Ishikawa (cell line): ENCODE results near the gene NOTCH3.

Experiments
- EGR1 ChIP-seq: IDR thresholded peaks from 2 replicates; pipeline ENCODE4 v1.6.1; 2012
- EP300 ChIP-seq: IDR thresholded peaks from 2 replicates; pipeline ENCODE4 v1.6.1; 2012; ENCODE audit warnings: borderline replicate concordance
- NFIC ChIP-seq: IDR thresholded peaks from 2 replicates; pipeline ENCODE4 v1.6.1; 2012
- RAD21 ChIP-seq: IDR thresholded peaks from 2 replicates; pipeline ENCODE4 v1.6.1; 2012; ENCODE audit warnings: low read depth

DNA sequence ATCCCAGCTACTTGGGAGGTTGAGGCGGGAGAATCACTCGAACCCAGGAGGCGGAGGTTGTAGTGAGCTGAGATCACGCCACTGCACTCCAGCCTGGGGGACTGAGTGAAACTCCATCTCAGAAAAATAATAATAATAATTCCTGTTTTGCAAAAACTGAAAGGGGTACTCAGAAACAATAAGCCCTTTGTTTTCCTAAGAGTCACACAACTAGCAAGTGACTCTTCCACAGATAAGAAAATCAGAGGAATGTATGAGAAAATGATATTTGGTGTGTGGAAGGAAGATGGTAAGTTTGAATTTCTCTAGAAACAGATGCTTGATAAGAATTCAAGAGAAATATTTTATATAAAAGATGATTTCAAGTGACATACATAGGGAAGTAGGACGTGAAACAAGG, 58.5 kb downstream of the NOTCH3 start:
- TF ChIP-seq RAD21 (no peak), EGR1 (no peak), NFIC (no peak), EP300 (no peak)
